ENCODE data around the gene BACH2. TPM values are rescaled to one million over a fixed set of nuclear protein-coding genes. Genes with fewer than 3 reads are reported as not detected.

Gene BACH2
- polyA plus RNA-seq, 1 donor from 2014 or later, result 45.5 TPM

DNA sequence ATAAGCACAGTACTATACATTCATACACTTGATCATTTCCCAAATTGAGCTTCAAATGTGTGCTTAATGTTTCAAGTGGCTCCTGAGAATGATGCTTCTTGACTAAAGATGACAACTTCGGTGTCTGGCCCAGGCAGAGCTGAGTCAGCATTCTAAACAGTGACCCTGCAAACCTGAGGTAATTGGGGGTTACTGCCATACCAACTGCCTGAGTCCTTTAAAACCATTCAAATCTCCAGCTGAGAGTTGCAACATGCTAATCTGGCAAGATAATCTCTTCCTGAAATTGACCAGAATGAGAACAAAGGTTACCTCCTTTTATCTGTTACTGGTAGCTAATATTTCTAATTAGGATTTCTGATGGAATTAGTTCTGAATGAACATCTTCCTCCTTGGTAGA is 8.2 kb downstream of the BACH2 start:
- no peaks in the 10 kb centered on the region for H3K36me3 ChIP-seq (ENCODE audit: insufficient read depth, low read length)
- H3K27ac ChIP-seq (ENCODE audit: low read length), result peak overlapping the region; percentile 29
- no peaks in the 10 kb centered on the region for H4K20me1 ChIP-seq (ENCODE audit: insufficient read depth)
- H2AFZ ChIP-seq (ENCODE audit: low read depth, low read length), result no peak overlapping the region
- TF ChIP-seq RAD21 (conservative IDR thresholded peaks at IDR 0.05), result no peak
- TF ChIP-seq, protein P1, sequence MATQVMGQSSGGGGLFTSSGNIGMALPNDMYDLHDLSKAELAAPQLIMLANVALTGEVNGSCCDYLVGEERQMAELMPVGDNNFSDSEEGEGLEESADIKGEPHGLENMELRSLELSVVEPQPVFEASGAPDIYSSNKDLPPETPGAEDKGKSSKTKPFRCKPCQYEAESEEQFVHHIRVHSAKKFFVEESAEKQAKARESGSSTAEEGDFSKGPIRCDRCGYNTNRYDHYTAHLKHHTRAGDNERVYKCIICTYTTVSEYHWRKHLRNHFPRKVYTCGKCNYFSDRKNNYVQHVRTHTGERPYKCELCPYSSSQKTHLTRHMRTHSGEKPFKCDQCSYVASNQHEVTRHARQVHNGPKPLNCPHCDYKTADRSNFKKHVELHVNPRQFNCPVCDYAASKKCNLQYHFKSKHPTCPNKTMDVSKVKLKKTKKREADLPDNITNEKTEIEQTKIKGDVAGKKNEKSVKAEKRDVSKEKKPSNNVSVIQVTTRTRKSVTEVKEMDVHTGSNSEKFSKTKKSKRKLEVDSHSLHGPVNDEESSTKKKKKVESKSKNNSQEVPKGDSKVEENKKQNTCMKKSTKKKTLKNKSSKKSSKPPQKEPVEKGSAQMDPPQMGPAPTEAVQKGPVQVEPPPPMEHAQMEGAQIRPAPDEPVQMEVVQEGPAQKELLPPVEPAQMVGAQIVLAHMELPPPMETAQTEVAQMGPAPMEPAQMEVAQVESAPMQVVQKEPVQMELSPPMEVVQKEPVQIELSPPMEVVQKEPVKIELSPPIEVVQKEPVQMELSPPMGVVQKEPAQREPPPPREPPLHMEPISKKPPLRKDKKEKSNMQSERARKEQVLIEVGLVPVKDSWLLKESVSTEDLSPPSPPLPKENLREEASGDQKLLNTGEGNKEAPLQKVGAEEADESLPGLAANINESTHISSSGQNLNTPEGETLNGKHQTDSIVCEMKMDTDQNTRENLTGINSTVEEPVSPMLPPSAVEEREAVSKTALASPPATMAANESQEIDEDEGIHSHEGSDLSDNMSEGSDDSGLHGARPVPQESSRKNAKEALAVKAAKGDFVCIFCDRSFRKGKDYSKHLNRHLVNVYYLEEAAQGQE (IDR thresholded peaks at IDR 0.05; ENCODE audit: borderline replicate concordance), result no peak
- TF ChIP-seq POLR2AphosphoS5 (IDR thresholded peaks at IDR 0.05), result no peak
- TF ChIP-seq, protein P2, sequence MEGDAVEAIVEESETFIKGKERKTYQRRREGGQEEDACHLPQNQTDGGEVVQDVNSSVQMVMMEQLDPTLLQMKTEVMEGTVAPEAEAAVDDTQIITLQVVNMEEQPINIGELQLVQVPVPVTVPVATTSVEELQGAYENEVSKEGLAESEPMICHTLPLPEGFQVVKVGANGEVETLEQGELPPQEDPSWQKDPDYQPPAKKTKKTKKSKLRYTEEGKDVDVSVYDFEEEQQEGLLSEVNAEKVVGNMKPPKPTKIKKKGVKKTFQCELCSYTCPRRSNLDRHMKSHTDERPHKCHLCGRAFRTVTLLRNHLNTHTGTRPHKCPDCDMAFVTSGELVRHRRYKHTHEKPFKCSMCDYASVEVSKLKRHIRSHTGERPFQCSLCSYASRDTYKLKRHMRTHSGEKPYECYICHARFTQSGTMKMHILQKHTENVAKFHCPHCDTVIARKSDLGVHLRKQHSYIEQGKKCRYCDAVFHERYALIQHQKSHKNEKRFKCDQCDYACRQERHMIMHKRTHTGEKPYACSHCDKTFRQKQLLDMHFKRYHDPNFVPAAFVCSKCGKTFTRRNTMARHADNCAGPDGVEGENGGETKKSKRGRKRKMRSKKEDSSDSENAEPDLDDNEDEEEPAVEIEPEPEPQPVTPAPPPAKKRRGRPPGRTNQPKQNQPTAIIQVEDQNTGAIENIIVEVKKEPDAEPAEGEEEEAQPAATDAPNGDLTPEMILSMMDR (IDR thresholded peaks at IDR 0.05; ENCODE audit: poor library complexity, severe bottlenecking), result no peak
- TF ChIP-seq SMC3 (conservative IDR thresholded peaks at IDR 0.05; ENCODE audit: poor library complexity), result no peak
- no peak for TF ChIP-seq EZH2 (IDR thresholded peaks at IDR 0.05; ENCODE audit: borderline replicate concordance, insufficient read depth, low read length, poor library complexity, severe bottlenecking)
- TF ChIP-seq MXI1 (conservative IDR thresholded peaks at IDR 0.05; ENCODE audit: poor library complexity, severe bottlenecking), result no peak
- no peak for TF ChIP-seq EP300 (conservative IDR thresholded peaks at IDR 0.05; ENCODE audit: poor library complexity, severe bottlenecking)
- TF ChIP-seq TAF1 (IDR thresholded peaks at IDR 0.05; ENCODE audit: low read depth), result no peak
- no peaks in the 10 kb centered on the region for H3K9me2 ChIP-seq (ENCODE audit: insufficient read depth, low read length)
- peaks cover 5% of the 10 kb centered on the region for H3F3A ChIP-seq (ENCODE audit: insufficient read depth, low read length, poor library complexity, severe bottlenecking)
- H3K9ac ChIP-seq (ENCODE audit: low read length), result no peak overlapping the region
- H3K27me3 ChIP-seq (ENCODE audit: insufficient read depth, low read depth, low read length), result no peaks in the 10 kb centered on the region
- H3K4me3 ChIP-seq (ENCODE audit: low read length), result peak overlapping the region; percentile 27
- no peak overlapping the region for H3K4me2 ChIP-seq (ENCODE audit: low read length)
- H3K79me2 ChIP-seq (replicated peaks; ENCODE audit: insufficient read depth, low read length), result peaks cover 96% of the 10 kb centered on the region
- H3K9me3 ChIP-seq (ENCODE audit: low read length), result no peaks in the 10 kb centered on the region

DNA sequence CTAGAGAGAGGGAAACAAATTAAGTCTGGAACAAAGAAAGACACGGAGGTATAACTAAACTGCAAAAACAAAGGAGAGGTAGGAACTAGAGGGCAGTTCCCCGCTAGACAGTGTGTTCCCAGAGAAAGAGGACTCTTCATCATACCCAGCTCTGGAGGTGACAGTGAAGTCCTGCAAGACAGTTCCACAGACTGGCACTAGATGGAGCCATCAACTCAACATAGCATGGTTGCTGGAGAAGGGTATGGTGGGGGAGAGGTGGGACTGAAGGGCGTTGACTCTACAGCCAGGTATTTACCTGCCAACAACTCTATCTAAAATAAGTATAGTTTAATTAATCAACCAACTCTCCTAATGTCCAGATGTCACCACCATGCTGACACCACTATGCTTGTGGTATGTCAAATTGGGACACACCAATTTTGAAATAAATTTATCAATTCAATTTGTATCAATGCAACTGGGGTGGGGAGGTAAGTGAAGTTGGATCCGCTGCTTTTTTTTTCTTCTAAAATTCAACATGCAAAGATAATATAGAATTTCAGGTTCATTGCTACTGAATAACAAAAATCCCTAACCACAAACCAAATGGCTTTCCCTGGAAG is 9.7 kb downstream of the BACH2 start:
- H3K27me3 ChIP-seq (ENCODE audit: insufficient read depth, low read depth, low read length), result no peaks in the 10 kb centered on the region
- H3K9ac ChIP-seq (ENCODE audit: low read length), result no peak overlapping the region
- H4K20me1 ChIP-seq (ENCODE audit: insufficient read depth), result no peaks in the 10 kb centered on the region
- H3K9me3 ChIP-seq (ENCODE audit: low read length), result no peaks in the 10 kb centered on the region
- H3K4me3 ChIP-seq (ENCODE audit: low read length), result peak overlapping the region; percentile 27
- H3F3A ChIP-seq (ENCODE audit: insufficient read depth, low read length, poor library complexity, severe bottlenecking), result peaks cover 1% of the 10 kb centered on the region
- peak; percentile 58 for TF ChIP-seq RAD21 (conservative IDR thresholded peaks at IDR 0.05)
- TF ChIP-seq, protein P2 (IDR thresholded peaks at IDR 0.05; ENCODE audit: poor library complexity, severe bottlenecking), result peak; percentile 61
- TF ChIP-seq MXI1 (conservative IDR thresholded peaks at IDR 0.05; ENCODE audit: poor library complexity, severe bottlenecking), result no peak
- TF ChIP-seq SMC3 (conservative IDR thresholded peaks at IDR 0.05; ENCODE audit: poor library complexity), result peak; percentile 59
- H3K4me2 ChIP-seq (ENCODE audit: low read length), result no peak overlapping the region
- H3K27ac ChIP-seq (ENCODE audit: low read length), result no peak overlapping the region
- H3K79me2 ChIP-seq (replicated peaks; ENCODE audit: insufficient read depth, low read length), result peaks cover 96% of the 10 kb centered on the region
- peaks cover 3% of the 10 kb centered on the region for H3K36me3 ChIP-seq (ENCODE audit: insufficient read depth, low read length)
- no peak overlapping the region for H2AFZ ChIP-seq (ENCODE audit: low read depth, low read length)
- H3K9me2 ChIP-seq (ENCODE audit: insufficient read depth, low read length), result no peaks in the 10 kb centered on the region
